CD14-positive monocyte (primary cell): ENCODE results near the gene LCA5L. TPM values are rescaled to one million over a fixed set of nuclear protein-coding genes. Genes with fewer than 3 reads are reported as not detected.

ENCODE experiments used
- DNase-seq, 3 donors: peaks; one replicate each; pipeline ENCODE4 v3.0.0-alpha.2; 2011 to 2022
- H2AFZ ChIP-seq: 2 replicates; pipeline ENCODE4 v1.6.0; 2012; ENCODE audit warnings: mild to moderate bottlenecking, low read depth, low read length, inconsistent platforms; ENCODE audit not compliant: insufficient read depth, poor library complexity, severe bottlenecking
- H3K27ac ChIP-seq, 2 donors: 1 replicate in 1 of 2; 2 replicates in 1 of 2; pipeline ENCODE4 v1.5.1; 2012 to 2013; ENCODE audit warnings: low read length in 2 of 2, control low read depth in 1 of 2, inconsistent platforms in 1 of 2, low read depth in 1 of 2, mild to moderate bottlenecking in 1 of 2
- H3K27me3 ChIP-seq, 2 donors: one replicate each; pipeline versions ENCODE4 v1.6.0 to v1.6.1; 2011 to 2013; ENCODE audit warnings: low read length in 2 of 2; ENCODE audit not compliant: control insufficient read depth in 2 of 2, insufficient read depth in 2 of 2
- H3K36me3 ChIP-seq, 2 donors: replicated peaks in 1 of 2; 1 replicate in 1 of 2; 2 replicates in 1 of 2; pipeline versions ENCODE4 v1.5.1 to v1.6.1; 2012 to 2013; ENCODE audit warnings: low read length in 2 of 2, control low read depth in 1 of 2, inconsistent platforms in 1 of 2, mild to moderate bottlenecking in 1 of 2; ENCODE audit not compliant: insufficient read depth in 2 of 2, control insufficient read depth in 1 of 2
- H3K4me1 ChIP-seq, 2 donors: 1 replicate in 1 of 2; 2 replicates in 1 of 2; pipeline versions ENCODE4 v1.5.1 to v1.6.1; 2012 to 2013; ENCODE audit warnings: low read length in 2 of 2, control low read depth in 1 of 2, inconsistent platforms in 1 of 2, mild to moderate bottlenecking in 1 of 2, moderate library complexity in 1 of 2; ENCODE audit not compliant: insufficient read depth in 2 of 2, control insufficient read depth in 1 of 2
- H3K4me2 ChIP-seq: replicated peaks from 2 replicates; pipeline ENCODE3; 2012; ENCODE audit warnings: low read length, moderate library complexity, mild to moderate bottlenecking; ENCODE audit not compliant: poor library complexity, severe bottlenecking; ENCODE audit errors: extremely low read depth
- H3K4me3 ChIP-seq, 3 experiments: fragments of 200-600 bp in 1 of 3; sonication (generic) in 1 of 3; replicated peaks in 1 of 3; 1 replicate in 2 of 3; 2 replicates in 1 of 3; pipeline ENCODE4 v1.5.1; 2011 to 2013; ENCODE audit warnings: low read length in 3 of 3, mild to moderate bottlenecking in 3 of 3, control low read depth in 2 of 3, low read depth in 2 of 3, inconsistent platforms in 1 of 3, moderate library complexity in 1 of 3
- H3K79me2 ChIP-seq: 2 replicates; pipeline ENCODE4 v1.6.0; 2012; ENCODE audit warnings: mild to moderate bottlenecking, control low read depth, inconsistent platforms, low read length, moderate library complexity; ENCODE audit not compliant: insufficient read depth
- H3K9ac ChIP-seq: 2 replicates; pipeline ENCODE4 v1.6.0; 2017; ENCODE audit warnings: low read length, mild to moderate bottlenecking; ENCODE audit not compliant: insufficient read depth, poor library complexity, severe bottlenecking
- H3K9me3 ChIP-seq, 2 donors: replicated peaks in 1 of 2; 1 replicate in 1 of 2; 2 replicates in 1 of 2; pipeline versions ENCODE4 v1.5.1 to v1.6.1; 2012 to 2013; ENCODE audit warnings: low read length in 2 of 2, control low read depth in 1 of 2; ENCODE audit not compliant: control insufficient read depth in 1 of 2, insufficient read depth in 1 of 2
- H4K20me1 ChIP-seq: 2 replicates; pipeline ENCODE4 v1.6.0; 2012; ENCODE audit warnings: mild to moderate bottlenecking, low read length, control low read depth, moderate library complexity; ENCODE audit not compliant: insufficient read depth
- H3K27ac Mint-ChIP-seq, 7 donors: one replicate each; pipeline ENCODE4 v1.8.0; 2020; ENCODE audit warnings: mild to moderate bottlenecking in 7 of 7, mixed read lengths in 7 of 7, moderate library complexity in 6 of 7, inconsistent platforms in 2 of 7
- H3K27me3 Mint-ChIP-seq, 3 donors: one replicate each; pipeline ENCODE4 v1.8.0; 2021 to 2022; ENCODE audit warnings: low read depth in 3 of 3, mild to moderate bottlenecking in 3 of 3, mixed read lengths in 3 of 3, moderate library complexity in 3 of 3, inconsistent platforms in 1 of 3
- H3K36me3 Mint-ChIP-seq, 2 donors: one replicate each; pipeline ENCODE4 v1.8.0; 2020; ENCODE audit warnings: mixed read lengths in 2 of 2, inconsistent platforms in 1 of 2, mild to moderate bottlenecking in 1 of 2
- H3K4me1 Mint-ChIP-seq: one replicate; pipeline ENCODE4 v1.8.0; 2020; ENCODE audit warnings: mild to moderate bottlenecking, mixed read lengths
- H3K4me3 Mint-ChIP-seq, 2 donors: one replicate each; pipeline ENCODE4 v1.8.0; 2020; ENCODE audit warnings: mild to moderate bottlenecking in 2 of 2, mixed read lengths in 2 of 2, moderate library complexity in 1 of 2
- H3K9me3 Mint-ChIP-seq, 7 donors: one replicate each; pipeline ENCODE4 v1.8.0; 2020 to 2022; ENCODE audit warnings: mixed read lengths in 7 of 7, mild to moderate bottlenecking in 6 of 7, moderate library complexity in 6 of 7, inconsistent platforms in 2 of 7
- CTCF ChIP-seq: fragments of 200-600 bp; IDR thresholded peaks from one replicate; pipeline ENCODE4 v1.8.0; 2022; ENCODE audit warnings: antibody characterized with exemption, mild to moderate bottlenecking
- WGBS: methylation state at CpG from one replicate; pipeline ENCODE4 v1.1.5; 2013; ENCODE audit warnings: missing lambda C conversion rate; ENCODE audit not compliant: insufficient coverage; 5-methylcytosine and 5-hydroxymethylcytosine counted together
- intact Hi-C, 2 donors: fragments of 100-400 bp; cut with micrococcal nuclease; formaldehyde crosslinking; loops; one replicate each; pipeline versions ENCODE4 v1.15.0 to v1.15.1; 2023
- polyA plus RNA-seq, 3 donors: library from polyadenylated mRNA; depleted of rRNA in 1 of 3; unstranded in 2 of 3; stranded (reverse) in 1 of 3; fragments of 300-500 nt in 2 of 3; fragments of >200 nt in 1 of 3; fragmentation: Illumina TruSeq in 2 of 3; gene quantifications; 1 replicate in 2 of 3; 2 replicates in 1 of 3; pipeline ENCODE4 v1.2.3, GENCODE V29; 2012 to 2021

LCA5L gene
- polyA plus RNA-seq, 3 donors, result 0.12 TPM; not detected in 2

DNA sequence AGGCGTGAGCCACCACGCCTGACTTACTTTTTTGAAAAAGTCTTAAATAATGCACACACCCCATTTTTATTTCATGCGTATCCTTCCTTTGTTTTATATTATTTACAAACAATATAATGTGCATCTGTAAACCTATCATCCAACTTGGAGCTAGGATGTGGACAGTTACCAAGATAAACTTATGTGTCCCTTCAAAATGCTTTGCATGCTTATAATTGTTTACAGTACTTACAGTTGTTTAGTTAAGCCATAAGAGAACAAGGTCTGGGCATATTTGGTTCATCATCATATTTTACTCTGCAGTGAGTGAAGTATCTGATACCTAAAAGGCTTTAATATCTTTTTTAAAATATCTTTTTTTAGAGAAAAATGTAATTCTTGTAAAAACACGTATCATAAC lies 80.6 kb downstream of the LCA5L start:
- Mint-ChIP-seq H3K27ac (no peak overlapping the region), H3K4me3 (no peak overlapping the region), H3K27me3 (peaks cover 0 to 3% (median 0%) of the 10 kb centered on the region in 3 donors), H3K9me3 (peaks cover 0 to 6% (median 0%) of the 10 kb centered on the region in 7 donors), H3K4me1 (peaks cover 15% of the 10 kb centered on the region), H3K36me3 (no peaks in the 10 kb centered on the region)
- Histone ChIP-seq H4K20me1 (no peaks in the 10 kb centered on the region), H3K4me1 (peaks cover 15 to 18% of the 10 kb centered on the region in 2 donors), H2AFZ (no peak overlapping the region), H3K4me2 (no peak overlapping the region), H3K9me3 (no peaks in the 10 kb centered on the region), H3K27ac (no peak overlapping the region), H3K36me3 (no peaks in the 10 kb centered on the region), H3K79me2 (no peaks in the 10 kb centered on the region), H3K27me3 (no peaks in the 10 kb centered on the region), H3K4me3 (no peak overlapping the region), H3K9ac (no peak overlapping the region)
- DNase-seq, result no peak
- TF ChIP-seq CTCF, result no peak
- intact Hi-C loops, result no loop called here
- no CpG with 5 or more reads among the region's 4 CpGs for WGBS

- H3K4me1 ChIP-seq, result peaks cover 8 to 11% of the 10 kb centered on the region in 2 donors
- H3K79me2 ChIP-seq, result no peaks in the 10 kb centered on the region
- no peaks in the 10 kb centered on the region for H3K9me3 ChIP-seq
- H3K27me3 ChIP-seq, result no peaks in the 10 kb centered on the region
- no peak overlapping the region for H3K4me3 Mint-ChIP-seq
- H3K4me1 Mint-ChIP-seq, result peaks cover 10% of the 10 kb centered on the region
- DNase-seq, result no peak
- no peak overlapping the region for H3K27ac Mint-ChIP-seq
- no peaks in the 10 kb centered on the region for H3K36me3 Mint-ChIP-seq
- H4K20me1 ChIP-seq, result no peaks in the 10 kb centered on the region
- no peaks in the 10 kb centered on the region for H3K36me3 ChIP-seq
- H3K9me3 Mint-ChIP-seq, result peaks cover 0 to 6% (median 0%) of the 10 kb centered on the region in 7 donors
- H3K27ac ChIP-seq, result no peak overlapping the region
- H2AFZ ChIP-seq, result no peak overlapping the region
- no peak overlapping the region for H3K9ac ChIP-seq
- peaks cover 0 to 3% (median 0%) of the 10 kb centered on the region in 3 donors for H3K27me3 Mint-ChIP-seq
- no peak for TF ChIP-seq CTCF
- intact Hi-C loops, result no loop called here
- no peak overlapping the region for H3K4me2 ChIP-seq
- no peak overlapping the region for H3K4me3 ChIP-seq
- WGBS, result 0% methylated on average over 1 of the region's 6 CpGs
These were observed 81.7 kb downstream of the LCA5L start for GRCh38 chr21:39363607-39364555.
